Sigmoid colon (tissue), 4 donors: ENCODE measurements around the gene QDPR.

Experiments used
- CTCF ChIP-seq, 4 experiments: fragments of 450-650 bp in 3 of 4; fragments of 200-600 bp in 1 of 4; IDR thresholded peaks; one replicate each; pipeline ENCODE4 v1.5.1; 2016 to 2019; ENCODE audit warnings: antibody characterized with exemption in 4 of 4, mild to moderate bottlenecking in 3 of 4, moderate library complexity in 2 of 4
- EP300 ChIP-seq, 4 donors: sonication (generic); formaldehyde crosslinking; IDR thresholded peaks; one replicate each; pipeline ENCODE4 v1.6.1; 2017; ENCODE audit warnings: antibody characterized with exemption in 4 of 4
- POLR2A ChIP-seq, 2 donors: fragments of 450-650 bp; IDR thresholded peaks; one replicate each; pipeline ENCODE4 v1.6.1; 2016; ENCODE audit warnings: antibody characterized with exemption in 2 of 2, mild to moderate bottlenecking in 2 of 2, moderate library complexity in 2 of 2
- POLR2AphosphoS5 ChIP-seq, 4 donors: sonication (generic); formaldehyde crosslinking; IDR thresholded peaks; one replicate each; pipeline ENCODE4 v1.6.1; 2017; ENCODE audit warnings: antibody characterized with exemption in 4 of 4

GRCh38 chr4:17477774-17478472, 34.0 kb downstream of the QDPR start:
- TF ChIP-seq EP300 (IDR thresholded peaks at IDR 0.05) = no peak
- no peak for TF ChIP-seq CTCF (IDR thresholded peaks at IDR 0.05)
- TF ChIP-seq POLR2AphosphoS5 (IDR thresholded peaks at IDR 0.05) = no peak
- no peak for TF ChIP-seq POLR2A (IDR thresholded peaks at IDR 0.05)
